ENCODE results near the gene ZNF655. TPM values are rescaled to one million over a fixed set of nuclear protein-coding genes. Genes with fewer than 3 reads are reported as not detected.

The ZNF655 gene
- total and polyA plus RNA-seq, 2 of the 8 experiments (the other 6 are each of a cell fraction or from before 2014, with no cell fraction given) = 27.1 to 37.8 TPM

- TF ChIP-seq BRCA1 (IDR thresholded peaks at IDR 0.05; ENCODE audit: low read depth, low read length) = no peak
- no peak for TF ChIP-seq GTF2F1 (IDR thresholded peaks at IDR 0.05; ENCODE audit: borderline replicate concordance, low read depth, low read length)
- TF ChIP-seq TAF7 (optimal IDR thresholded peaks at IDR 0.05; ENCODE audit: borderline replicate concordance, low read depth, low read length) = no peak
These were observed 14.8 kb downstream of the ZNF655 start (continued) for GRCh38 chr7:99573257-99573656.

Data from H1 (cell line).